OCI-LY3 (cell line): Measurements from ENCODE around the gene ATXN7L2.

Experiments used
- H2AFZ ChIP-seq: fragments of 200-600, 300-600 bp; shearing (Covaris generic); 2 replicates; pipeline ENCODE4 v1.6.0; 2014; ENCODE audit warnings: antibody characterized with exemption, low read depth, low read length
- H3K27ac ChIP-seq: fragments of 200-600, 300-600 bp; sonication (generic); 2 replicates; pipeline ENCODE4 v1.5.1; 2014; ENCODE audit warnings: mild to moderate bottlenecking, low read length, moderate library complexity, mixed read lengths
- H3K27me3 ChIP-seq: fragments of 200-600, 300-600 bp; sonication (generic); 2 replicates; pipeline ENCODE4 v1.6.1; 2014; ENCODE audit warnings: low read depth, low read length, mixed read lengths
- H3K36me3 ChIP-seq: fragments of 200-600, 300-600 bp; sonication (generic); replicated peaks from 2 replicates; pipeline ENCODE3; 2014; ENCODE audit warnings: low read depth, low read length, mixed read lengths
- H3K4me1 ChIP-seq: fragments of 300-600, 200-600 bp; sonication (generic); 2 replicates; pipeline ENCODE4 v1.6.1; 2014; ENCODE audit warnings: low read length, mixed read lengths
- H3K4me2 ChIP-seq: fragments of 200-600, 300-600 bp; sonication (generic); 2 replicates; pipeline ENCODE4 v1.6.1; 2014; ENCODE audit warnings: low read length, mixed read lengths
- H3K4me3 ChIP-seq: fragments of 300-600, 200-600 bp; sonication (generic); 2 replicates; pipeline ENCODE4 v1.5.1; 2014; ENCODE audit warnings: antibody characterized with exemption, mild to moderate bottlenecking, low read length, moderate library complexity
- H3K79me2 ChIP-seq: fragments of 300-600, 200-600 bp; shearing (Covaris generic); 2 replicates; pipeline ENCODE4 v1.6.1; 2014; ENCODE audit warnings: mild to moderate bottlenecking, low read length, mixed read lengths
- H3K9ac ChIP-seq: fragments of 300-600, 200-600 bp; shearing (Covaris generic); 2 replicates; pipeline ENCODE4 v1.6.0; 2014; ENCODE audit warnings: mild to moderate bottlenecking, low read length, moderate library complexity
- H3K9me3 ChIP-seq: fragments of 200-600, 300-600 bp; shearing (Covaris generic); 2 replicates; pipeline ENCODE4 v1.6.1; 2014; ENCODE audit warnings: low read length, mixed read lengths; ENCODE audit not compliant: insufficient read depth
- H4K20me1 ChIP-seq: fragments of 200-600, 300-600 bp; sonication (generic); 2 replicates; pipeline ENCODE4 v1.6.1; 2016; ENCODE audit warnings: low read length, mixed read lengths; ENCODE audit not compliant: insufficient read depth
- EZH2phosphoT487 ChIP-seq: fragments of 200-600 bp; shearing (Covaris generic); IDR thresholded peaks from 2 replicates; pipeline ENCODE4 v1.6.1; 2018; ENCODE audit warnings: antibody characterized with exemption, mixed run types, low read depth
- TF ChIP-seq, protein P1 (sequence below): fragments of 200-600, 300-600 bp; sonication (generic); IDR thresholded peaks from 2 replicates; pipeline ENCODE4 v1.5.1; 2014; ENCODE audit warnings: antibody characterized with exemption, low read length, low read depth

The ATXN7L2 gene

DNA sequence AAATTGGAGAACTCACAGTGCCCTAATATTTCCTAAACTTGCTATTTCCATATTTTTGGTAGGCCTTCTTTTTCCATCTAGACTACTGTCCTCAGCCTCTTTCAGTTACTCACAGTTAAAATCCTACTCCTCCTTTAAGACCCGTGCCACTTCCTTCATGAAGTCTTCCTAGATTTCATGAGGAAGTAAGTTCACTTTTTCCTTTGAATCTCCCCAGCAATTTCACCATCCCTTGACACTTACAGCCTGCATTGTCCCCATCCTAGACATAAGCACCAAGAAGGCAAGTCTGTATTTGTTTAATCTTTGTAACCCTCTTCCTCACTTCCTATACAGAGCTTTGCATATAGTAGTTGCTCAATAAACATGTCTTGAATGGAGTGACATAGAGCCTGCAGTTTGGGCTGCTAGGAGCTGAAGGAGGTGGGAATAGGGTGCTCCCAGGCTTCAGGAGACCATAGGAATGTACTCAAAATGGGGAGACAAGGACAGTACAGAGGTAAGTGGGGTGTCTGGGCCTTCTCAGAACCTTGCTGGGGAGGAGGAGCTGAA is 50.7 kb downstream of the ATXN7L2 start:
- H3K4me3 ChIP-seq = no peak overlapping the region
- H3K27me3 ChIP-seq = no peaks in the 10 kb centered on the region
- TF ChIP-seq, protein P1, sequence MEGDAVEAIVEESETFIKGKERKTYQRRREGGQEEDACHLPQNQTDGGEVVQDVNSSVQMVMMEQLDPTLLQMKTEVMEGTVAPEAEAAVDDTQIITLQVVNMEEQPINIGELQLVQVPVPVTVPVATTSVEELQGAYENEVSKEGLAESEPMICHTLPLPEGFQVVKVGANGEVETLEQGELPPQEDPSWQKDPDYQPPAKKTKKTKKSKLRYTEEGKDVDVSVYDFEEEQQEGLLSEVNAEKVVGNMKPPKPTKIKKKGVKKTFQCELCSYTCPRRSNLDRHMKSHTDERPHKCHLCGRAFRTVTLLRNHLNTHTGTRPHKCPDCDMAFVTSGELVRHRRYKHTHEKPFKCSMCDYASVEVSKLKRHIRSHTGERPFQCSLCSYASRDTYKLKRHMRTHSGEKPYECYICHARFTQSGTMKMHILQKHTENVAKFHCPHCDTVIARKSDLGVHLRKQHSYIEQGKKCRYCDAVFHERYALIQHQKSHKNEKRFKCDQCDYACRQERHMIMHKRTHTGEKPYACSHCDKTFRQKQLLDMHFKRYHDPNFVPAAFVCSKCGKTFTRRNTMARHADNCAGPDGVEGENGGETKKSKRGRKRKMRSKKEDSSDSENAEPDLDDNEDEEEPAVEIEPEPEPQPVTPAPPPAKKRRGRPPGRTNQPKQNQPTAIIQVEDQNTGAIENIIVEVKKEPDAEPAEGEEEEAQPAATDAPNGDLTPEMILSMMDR = no peak
- H4K20me1 ChIP-seq = no peaks in the 10 kb centered on the region
- no peak overlapping the region for H3K9ac ChIP-seq
- no peak overlapping the region for H3K27ac ChIP-seq
- no peaks in the 10 kb centered on the region for H3K9me3 ChIP-seq
- H3K4me2 ChIP-seq = no peak overlapping the region
- H3K79me2 ChIP-seq = no peaks in the 10 kb centered on the region
- no peaks in the 10 kb centered on the region for H3K36me3 ChIP-seq
- H2AFZ ChIP-seq = no peak overlapping the region
- peaks cover 28% of the 10 kb centered on the region for H3K4me1 ChIP-seq

DNA sequence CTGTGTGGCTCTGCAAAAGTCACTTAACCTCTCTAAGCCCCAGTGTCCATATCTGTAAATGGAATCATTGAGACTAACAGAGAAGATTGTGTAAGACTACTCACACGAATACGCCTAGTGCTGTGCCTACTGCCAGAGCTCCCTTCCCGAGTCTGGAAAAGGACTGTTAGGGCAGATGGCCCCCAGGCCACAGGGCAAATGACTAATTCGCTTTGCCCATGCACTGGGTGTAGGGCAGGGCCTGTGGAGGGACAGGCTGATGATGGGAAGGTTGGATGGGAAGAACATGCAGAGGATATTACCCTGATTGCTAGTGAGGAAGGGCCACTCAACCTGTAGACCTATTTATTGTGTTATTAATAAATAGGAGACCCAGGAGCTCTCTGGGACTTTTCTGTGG is 51.8 kb downstream of the ATXN7L2 start:
- H3K36me3 ChIP-seq = no peaks in the 10 kb centered on the region
- no peak overlapping the region for H3K9ac ChIP-seq
- H3K4me1 ChIP-seq = peaks cover 20% of the 10 kb centered on the region
- no peak overlapping the region for H3K27ac ChIP-seq
- H3K4me2 ChIP-seq = no peak overlapping the region
- no peak overlapping the region for H3K4me3 ChIP-seq
- TF ChIP-seq, protein P1 = no peak
- no peak for TF ChIP-seq EZH2phosphoT487
- no peak overlapping the region for H2AFZ ChIP-seq
- H4K20me1 ChIP-seq = no peaks in the 10 kb centered on the region
- no peaks in the 10 kb centered on the region for H3K79me2 ChIP-seq
- no peaks in the 10 kb centered on the region for H3K27me3 ChIP-seq
- H3K9me3 ChIP-seq = no peaks in the 10 kb centered on the region

DNA sequence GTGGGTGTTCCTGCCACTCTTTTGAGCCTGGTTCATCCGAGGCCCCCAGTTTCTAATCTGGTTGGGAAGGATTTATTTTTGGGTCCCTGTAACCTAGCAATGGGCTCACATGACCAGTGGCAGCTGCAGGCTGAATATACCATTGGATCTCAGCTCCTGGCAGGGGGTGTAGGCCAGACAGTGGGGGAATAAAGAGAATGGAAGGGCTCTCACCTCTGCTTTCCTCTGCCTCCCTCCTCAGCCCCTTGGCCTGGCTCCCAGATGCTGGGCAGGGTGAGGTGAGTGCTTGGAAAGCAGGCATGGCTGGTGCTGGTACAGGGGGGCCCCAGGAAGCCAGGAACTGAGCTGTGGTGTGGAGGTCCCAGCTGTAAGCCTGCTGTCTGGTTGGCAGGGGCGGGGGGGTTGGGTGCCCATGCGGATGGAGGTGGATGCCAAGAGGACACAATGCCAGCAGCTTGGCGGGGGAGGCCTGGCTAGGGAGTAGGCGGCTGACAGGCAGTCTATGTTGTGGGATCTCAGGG is 52.3 kb downstream of the ATXN7L2 start:
- TF ChIP-seq, protein P1 = no peak
- TF ChIP-seq EZH2phosphoT487 = no peak
- Histone ChIP-seq H3K9ac (no peak overlapping the region), H3K27me3 (no peaks in the 10 kb centered on the region), H3K27ac (no peak overlapping the region), H3K4me3 (no peak overlapping the region), H2AFZ (no peak overlapping the region), H3K4me2 (no peak overlapping the region), H3K36me3 (no peaks in the 10 kb centered on the region), H4K20me1 (no peaks in the 10 kb centered on the region), H3K9me3 (no peaks in the 10 kb centered on the region), H3K79me2 (no peaks in the 10 kb centered on the region), H3K4me1 (peaks cover 16% of the 10 kb centered on the region)

DNA sequence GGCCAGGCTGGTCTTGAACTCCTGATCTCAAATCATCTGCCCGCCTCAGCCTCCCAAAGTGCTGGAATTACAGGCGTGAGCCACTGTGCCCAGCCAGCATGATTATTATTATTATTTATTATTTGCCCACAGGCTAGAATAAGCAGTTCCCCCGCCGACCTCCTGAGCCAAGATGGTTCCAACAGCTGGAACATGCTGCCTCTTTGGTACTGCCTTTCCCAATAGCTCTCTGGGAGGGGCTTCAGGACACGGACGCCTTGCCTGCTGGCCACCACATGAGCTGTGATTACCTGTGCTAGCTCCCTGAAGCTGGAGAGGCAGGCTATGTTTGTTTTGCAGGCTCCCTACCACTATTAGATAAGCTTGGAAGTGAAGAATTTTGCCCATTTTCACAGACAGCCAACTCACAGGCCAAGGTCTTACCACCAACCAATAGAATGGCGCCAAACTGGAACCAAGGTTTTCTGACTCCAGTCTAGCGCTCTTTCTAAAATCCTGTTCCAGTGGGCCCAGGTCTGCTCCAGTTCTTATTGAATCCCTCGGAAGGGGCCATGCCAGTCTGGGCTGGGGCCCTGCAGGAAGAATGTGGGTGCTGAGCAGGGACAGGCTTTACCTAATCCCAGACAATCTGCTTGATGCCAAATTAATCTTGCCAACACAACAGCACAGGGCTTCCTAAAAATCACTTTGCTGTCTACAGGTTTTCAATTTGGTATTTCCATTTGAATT is 53.9 kb downstream of the ATXN7L2 start:
- Histone ChIP-seq H4K20me1 (no peaks in the 10 kb centered on the region), H3K79me2 (no peaks in the 10 kb centered on the region), H3K4me1 (peaks cover 2% of the 10 kb centered on the region; the same call in 1 of the 2 replicates), H3K27me3 (no peaks in the 10 kb centered on the region), H3K4me2 (no peak overlapping the region), H3K4me3 (no peak overlapping the region), H3K27ac (no peak overlapping the region), H3K36me3 (no peaks in the 10 kb centered on the region), H3K9ac (no peak overlapping the region), H2AFZ (no peak overlapping the region), H3K9me3 (no peaks in the 10 kb centered on the region)
- TF ChIP-seq, protein P1 = no peak
- no peak for TF ChIP-seq EZH2phosphoT487
